Measurements from ENCODE around the gene CEACAM4. TPM values are rescaled to one million over a fixed set of nuclear protein-coding genes. Genes with fewer than 3 reads are reported as not detected.

CEACAM4 gene
- total and polyA plus RNA-seq, 2 donors from 2014 or later = 4.7 TPM; not detected in 1

DNA sequence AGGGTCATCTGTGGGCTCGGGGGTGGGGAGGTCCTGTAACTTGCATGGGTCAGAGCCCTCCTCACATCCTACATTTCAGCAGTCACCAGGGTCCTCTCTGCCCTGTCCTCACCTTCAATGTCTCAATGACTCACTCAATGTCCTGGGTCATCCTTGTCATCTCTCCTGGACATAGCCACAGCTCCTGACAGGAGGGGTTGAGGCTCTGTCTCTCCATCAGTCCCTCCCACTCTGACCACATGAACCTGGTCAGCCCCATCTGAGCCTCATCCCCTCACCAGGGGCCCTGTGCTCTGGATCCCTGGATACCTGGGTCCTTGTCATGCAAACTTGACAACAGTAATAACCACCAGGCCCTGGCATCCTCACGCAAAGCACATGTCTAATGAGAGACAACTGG lies 37.5 kb downstream of the CEACAM4 start:
- intact Hi-C loops (cut with DNase I) = no loop called here
- H3K9me3 ChIP-seq (ENCODE audit: control insufficient read depth in 2 of 3, insufficient read depth in 1 of 3, low read length in 3 of 3) = peaks cover 0 to 5% (median 0%) of the 10 kb centered on the region in 3 donors
- no peaks in the 10 kb centered on the region for H3K36me3 ChIP-seq (ENCODE audit: control insufficient read depth in 2 of 3, insufficient read depth in 3 of 3, low read length in 3 of 3)
- H3K4me3 ChIP-seq (ENCODE audit: low read length in 3 of 3) = no peak overlapping the region
- H3K9ac ChIP-seq (ENCODE audit: low read length in 3 of 3) = no peak overlapping the region
- FAIRE-seq (no peak), DNase-seq (no peak)
- TF ChIP-seq CTCF (IDR thresholded peaks at IDR 0.05; ENCODE audit: borderline replicate concordance, extremely low read depth, insufficient read depth) = no peak
- no peaks in the 10 kb centered on the region for H3K27me3 ChIP-seq (ENCODE audit: control insufficient read depth, insufficient read depth, low read length)
- no peak overlapping the region for H3K27ac ChIP-seq (ENCODE audit: low read depth in 2 of 2, low read length in 2 of 2)
- H3K4me1 ChIP-seq (ENCODE audit: control insufficient read depth in 2 of 3, insufficient read depth in 2 of 3, low read depth in 1 of 3, low read length in 3 of 3) = no peaks in the 10 kb centered on the region

DNA sequence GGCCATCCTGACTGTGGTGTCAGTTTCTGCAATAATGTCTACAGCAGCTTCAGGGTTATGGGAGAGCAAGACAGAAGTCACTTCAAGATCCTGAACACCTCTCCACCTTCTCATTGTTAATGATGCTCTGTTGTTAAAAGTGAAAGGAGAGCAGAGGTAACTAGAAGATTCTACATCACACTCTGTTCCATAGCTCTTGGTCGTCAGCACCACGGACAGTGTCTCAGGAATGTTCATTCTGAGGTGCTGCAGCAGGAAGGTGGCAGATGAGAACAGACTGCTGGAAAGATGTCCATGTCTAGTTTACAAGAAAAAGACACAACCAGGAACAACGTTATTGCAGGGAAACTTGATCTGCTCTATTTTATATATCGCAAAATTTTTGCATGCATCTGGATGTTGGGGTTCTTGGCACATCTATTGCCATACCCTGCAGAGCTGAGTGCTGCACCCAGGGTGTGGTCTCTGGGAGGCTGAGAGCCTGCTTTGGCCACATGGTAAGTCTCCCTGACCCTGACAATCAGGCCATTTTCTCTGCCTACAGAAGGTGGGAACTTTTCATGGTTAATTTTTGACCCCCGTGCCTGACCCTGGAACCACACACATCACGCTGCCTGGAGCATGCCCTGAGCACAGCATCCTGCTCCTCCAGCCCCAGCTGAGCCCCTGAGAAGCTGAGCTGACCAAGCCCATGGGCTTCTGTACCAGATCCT lies 38.2 kb downstream of the CEACAM4 start:
- Histone ChIP-seq H3K36me3 (ENCODE audit: control insufficient read depth in 2 of 3, insufficient read depth in 3 of 3, low read length in 3 of 3) (no peaks in the 10 kb centered on the region), H3K9ac (ENCODE audit: low read length in 3 of 3) (no peak overlapping the region), H3K9me3 (ENCODE audit: control insufficient read depth in 2 of 3, insufficient read depth in 1 of 3, low read length in 3 of 3) (peaks cover 0 to 4% (median 0%) of the 10 kb centered on the region in 3 donors), H3K4me3 (ENCODE audit: low read length in 3 of 3) (no peak overlapping the region), H3K4me1 (ENCODE audit: control insufficient read depth in 2 of 3, insufficient read depth in 2 of 3, low read depth in 1 of 3, low read length in 3 of 3) (no peaks in the 10 kb centered on the region), H3K27ac (ENCODE audit: low read depth in 2 of 2, low read length in 2 of 2) (no peak overlapping the region), H3K27me3 (ENCODE audit: control insufficient read depth, insufficient read depth, low read length) (no peaks in the 10 kb centered on the region)
- intact Hi-C loops (cut with DNase I) = no loop called here
- DNase-seq (peak in 3 of 5 donors; percentile 51 to 77 (median 64)), FAIRE-seq (no peak)
- no peak for TF ChIP-seq CTCF (IDR thresholded peaks at IDR 0.05; ENCODE audit: borderline replicate concordance, extremely low read depth, insufficient read depth)

DNA sequence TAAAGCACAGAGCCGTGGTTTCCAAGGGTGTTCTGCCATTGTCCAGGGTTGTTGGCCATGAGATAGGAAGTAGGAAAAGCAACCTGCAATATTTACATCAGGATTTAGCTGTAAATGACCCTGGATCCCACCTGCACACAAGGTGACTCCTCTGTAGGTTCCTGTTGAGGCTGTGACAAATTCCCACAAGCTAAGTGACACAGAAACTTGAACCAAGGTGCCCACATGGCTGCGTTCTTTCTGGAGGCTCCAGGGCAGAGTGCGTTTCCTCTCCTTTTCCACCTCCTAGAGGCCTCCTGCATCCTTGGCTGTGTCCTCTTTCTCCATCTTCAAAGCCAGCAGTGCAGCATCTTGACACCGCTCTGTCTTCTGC lies 39.0 kb downstream of the CEACAM4 start:
- no peak overlapping the region for H3K27ac ChIP-seq (ENCODE audit: low read depth in 2 of 2, low read length in 2 of 2)
- H3K36me3 ChIP-seq (ENCODE audit: control insufficient read depth in 2 of 3, insufficient read depth in 3 of 3, low read length in 3 of 3) = no peaks in the 10 kb centered on the region
- H3K4me1 ChIP-seq (ENCODE audit: control insufficient read depth in 2 of 3, insufficient read depth in 2 of 3, low read depth in 1 of 3, low read length in 3 of 3) = no peaks in the 10 kb centered on the region
- intact Hi-C loops (cut with DNase I) = no loop called here
- H3K9me3 ChIP-seq (ENCODE audit: control insufficient read depth in 2 of 3, insufficient read depth in 1 of 3, low read length in 3 of 3) = no peaks in the 10 kb centered on the region
- no peak for TF ChIP-seq CTCF (IDR thresholded peaks at IDR 0.05; ENCODE audit: borderline replicate concordance, extremely low read depth, insufficient read depth)
- H3K27me3 ChIP-seq (ENCODE audit: control insufficient read depth, insufficient read depth, low read length) = no peaks in the 10 kb centered on the region
- H3K9ac ChIP-seq (ENCODE audit: low read length in 3 of 3) = no peak overlapping the region
- FAIRE-seq (no peak), DNase-seq (no peak)
- H3K4me3 ChIP-seq (ENCODE audit: low read length in 3 of 3) = no peak overlapping the region

Data from kidney (tissue), 14 donors.